PFSK-1 (cell line): Measurements from ENCODE around the gene PIK3R1.

ENCODE experiments used
- POLR2AphosphoS5 ChIP-seq: IDR thresholded peaks from 2 replicates; pipeline ENCODE4 v1.6.1; 2012; ENCODE audit warnings: low read depth, mild to moderate bottlenecking, control low read depth, low read length, moderate library complexity
- TAF1 ChIP-seq: IDR thresholded peaks from 2 replicates; pipeline ENCODE4 v1.6.1; 2012; ENCODE audit warnings: low read length, control low read depth, borderline replicate concordance; ENCODE audit not compliant: insufficient read depth
- TF ChIP-seq, protein P1 (sequence below), 2 experiments: IDR thresholded peaks; 2 replicates each; pipeline versions ENCODE4 v1.6.1 to v1.8.0; 2011 to 2012; ENCODE audit warnings: low read depth in 2 of 2, low read length in 2 of 2, control low read depth in 1 of 2, inconsistent platforms in 1 of 2, mild to moderate bottlenecking in 1 of 2, moderate library complexity in 1 of 2; ENCODE audit not compliant: insufficient read depth in 1 of 2

DNA sequence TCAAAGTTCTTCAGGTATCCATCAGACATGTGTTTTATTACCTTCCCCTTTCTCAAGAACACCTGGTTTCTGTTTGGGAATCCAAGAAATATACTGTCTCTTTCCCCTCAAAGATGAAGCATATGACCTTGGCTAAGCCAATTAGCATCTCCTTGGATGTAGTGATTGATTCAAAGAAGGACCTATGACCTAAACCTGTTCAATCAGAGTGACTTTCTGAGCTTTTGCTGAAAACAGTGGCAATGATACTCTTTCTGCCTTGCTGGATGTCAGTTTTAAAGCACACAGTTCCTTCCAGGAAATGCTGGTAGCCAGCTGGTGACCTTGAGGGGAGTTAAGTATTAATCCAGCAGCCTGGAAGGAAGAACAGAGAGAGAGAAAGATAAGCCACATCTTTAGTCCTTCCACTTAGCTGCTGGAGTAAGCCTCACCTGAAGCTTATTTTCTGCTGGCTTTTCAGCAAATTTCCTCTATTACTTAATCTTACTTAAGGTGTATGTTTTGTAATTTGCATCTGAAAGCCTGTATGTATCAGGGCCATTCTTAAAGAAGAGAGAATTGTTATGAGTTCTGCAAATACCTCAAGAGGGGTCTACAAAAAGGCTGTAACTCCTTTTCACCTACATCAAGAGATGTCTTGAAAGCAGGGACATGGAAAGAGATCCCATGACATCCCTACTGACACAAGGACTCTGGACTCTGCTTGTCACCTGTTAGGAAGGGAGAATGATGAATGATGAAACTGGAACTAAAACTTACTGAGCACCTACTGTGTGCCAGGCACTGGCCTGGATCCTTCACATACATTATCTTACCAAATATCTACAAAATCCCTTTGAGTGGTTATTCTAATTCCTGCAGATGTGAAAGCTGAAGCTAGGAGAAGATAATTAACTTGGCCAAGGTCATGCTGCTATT lies 35.2 kb upstream of the PIK3R1 start:
- no peak for TF ChIP-seq POLR2AphosphoS5
- no peak for TF ChIP-seq TAF1
- TF ChIP-seq, protein P1, sequence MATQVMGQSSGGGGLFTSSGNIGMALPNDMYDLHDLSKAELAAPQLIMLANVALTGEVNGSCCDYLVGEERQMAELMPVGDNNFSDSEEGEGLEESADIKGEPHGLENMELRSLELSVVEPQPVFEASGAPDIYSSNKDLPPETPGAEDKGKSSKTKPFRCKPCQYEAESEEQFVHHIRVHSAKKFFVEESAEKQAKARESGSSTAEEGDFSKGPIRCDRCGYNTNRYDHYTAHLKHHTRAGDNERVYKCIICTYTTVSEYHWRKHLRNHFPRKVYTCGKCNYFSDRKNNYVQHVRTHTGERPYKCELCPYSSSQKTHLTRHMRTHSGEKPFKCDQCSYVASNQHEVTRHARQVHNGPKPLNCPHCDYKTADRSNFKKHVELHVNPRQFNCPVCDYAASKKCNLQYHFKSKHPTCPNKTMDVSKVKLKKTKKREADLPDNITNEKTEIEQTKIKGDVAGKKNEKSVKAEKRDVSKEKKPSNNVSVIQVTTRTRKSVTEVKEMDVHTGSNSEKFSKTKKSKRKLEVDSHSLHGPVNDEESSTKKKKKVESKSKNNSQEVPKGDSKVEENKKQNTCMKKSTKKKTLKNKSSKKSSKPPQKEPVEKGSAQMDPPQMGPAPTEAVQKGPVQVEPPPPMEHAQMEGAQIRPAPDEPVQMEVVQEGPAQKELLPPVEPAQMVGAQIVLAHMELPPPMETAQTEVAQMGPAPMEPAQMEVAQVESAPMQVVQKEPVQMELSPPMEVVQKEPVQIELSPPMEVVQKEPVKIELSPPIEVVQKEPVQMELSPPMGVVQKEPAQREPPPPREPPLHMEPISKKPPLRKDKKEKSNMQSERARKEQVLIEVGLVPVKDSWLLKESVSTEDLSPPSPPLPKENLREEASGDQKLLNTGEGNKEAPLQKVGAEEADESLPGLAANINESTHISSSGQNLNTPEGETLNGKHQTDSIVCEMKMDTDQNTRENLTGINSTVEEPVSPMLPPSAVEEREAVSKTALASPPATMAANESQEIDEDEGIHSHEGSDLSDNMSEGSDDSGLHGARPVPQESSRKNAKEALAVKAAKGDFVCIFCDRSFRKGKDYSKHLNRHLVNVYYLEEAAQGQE (IDR thresholded peaks at IDR 0.05; ENCODE audit: insufficient read depth in 1 of 2, low read depth in 2 of 2, low read length in 2 of 2), result no peak
